ENCODE measurements around the gene MPST. TPM values are rescaled to one million over a fixed set of nuclear protein-coding genes. Genes with fewer than 3 reads are reported as not detected.
"Not testable (repeated sequence)": the region's sequence is repeated elsewhere in the genome, so short reads cannot be mapped to it uniquely, and the experiment has no call there.

MPST gene
- total RNA-seq, 1 donor: 20.7 TPM

DNA sequence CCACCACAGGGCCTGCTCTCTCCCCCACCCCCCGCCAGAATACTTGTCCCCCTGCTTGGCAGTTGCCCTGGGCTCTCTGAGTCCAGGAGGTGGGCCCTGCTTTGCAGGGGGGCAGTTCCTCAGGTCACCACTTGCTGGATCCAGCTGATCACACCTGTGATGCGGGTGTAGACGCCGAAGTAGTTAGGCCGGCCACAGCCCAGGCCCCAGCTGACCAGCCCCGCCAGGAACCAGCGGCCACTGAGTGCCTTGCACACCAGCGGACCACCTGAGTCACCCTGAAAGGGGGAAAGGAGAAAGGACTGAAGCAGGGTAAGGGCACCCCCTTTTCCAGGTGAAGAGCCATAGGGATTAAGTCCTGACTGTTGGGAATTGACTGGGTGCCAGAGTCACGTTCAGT is 46.4 kb downstream of the MPST start:
- H3K4me1 ChIP-seq (ENCODE audit: insufficient read depth, low read length): no peaks in the 10 kb centered on the region
- no peak overlapping the region for H3K4me3 ChIP-seq (ENCODE audit: low read length)
- peaks cover 9% of the 10 kb centered on the region for H3K27me3 ChIP-seq (ENCODE audit: insufficient read depth, low read length)
- no peaks in the 10 kb centered on the region for H3K9me3 ChIP-seq (ENCODE audit: low read depth, low read length)

DNA sequence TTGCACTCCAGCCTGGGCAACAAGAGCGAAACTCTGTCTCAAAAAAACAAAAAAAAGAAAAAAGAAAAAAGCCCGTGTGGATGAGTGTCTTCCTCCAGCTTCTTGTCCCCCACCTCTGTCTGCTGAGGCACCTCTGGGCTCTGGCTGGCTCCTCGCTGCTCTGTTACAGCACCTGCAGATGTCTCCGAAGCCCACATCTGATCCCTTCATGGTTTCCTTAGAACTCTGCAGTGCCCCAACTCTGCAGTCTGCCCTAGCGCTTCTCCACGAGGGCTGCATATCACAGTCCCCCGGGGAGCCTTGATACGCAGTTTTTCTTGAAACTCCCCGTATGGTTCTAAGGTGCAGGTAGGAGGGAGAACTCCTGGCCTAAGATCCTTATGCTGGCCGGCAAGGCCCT is 47.9 kb downstream of the MPST start:
- Histone ChIP-seq H3K9me3 (ENCODE audit: low read depth, low read length) (no peaks in the 10 kb centered on the region), H3K4me1 (ENCODE audit: insufficient read depth, low read length) (no peaks in the 10 kb centered on the region), H3K27me3 (ENCODE audit: insufficient read depth, low read length) (peaks cover 9% of the 10 kb centered on the region), H3K4me3 (ENCODE audit: low read length) (no peak overlapping the region)

DNA sequence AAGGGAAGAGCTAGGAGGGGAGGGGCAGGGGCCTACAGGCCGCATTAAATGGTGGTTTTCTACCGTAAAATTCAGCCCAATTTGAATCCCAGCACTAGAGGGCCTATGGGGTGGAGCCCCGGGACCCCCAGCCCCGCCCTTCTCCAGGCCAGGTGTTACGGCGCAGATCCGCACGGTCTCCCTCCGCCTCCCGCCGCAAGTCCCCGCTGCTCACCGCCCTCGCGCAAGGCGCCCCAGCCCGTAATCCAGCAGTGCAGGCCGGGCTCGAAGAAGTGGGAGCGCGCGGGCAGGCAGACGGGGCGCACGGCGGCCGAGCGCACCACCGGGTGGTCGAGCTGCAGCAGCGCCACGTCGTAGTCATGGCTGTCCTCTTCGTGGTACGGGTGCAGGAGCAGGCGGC is 49.3 kb downstream of the MPST start:
- H3K4me1 ChIP-seq (ENCODE audit: insufficient read depth, low read length): no peaks in the 10 kb centered on the region
- peaks cover 9% of the 10 kb centered on the region for H3K27me3 ChIP-seq (ENCODE audit: insufficient read depth, low read length)
- H3K9me3 ChIP-seq (ENCODE audit: low read depth, low read length): no peaks in the 10 kb centered on the region
- no peak overlapping the region for H3K4me3 ChIP-seq (ENCODE audit: low read length)

DNA sequence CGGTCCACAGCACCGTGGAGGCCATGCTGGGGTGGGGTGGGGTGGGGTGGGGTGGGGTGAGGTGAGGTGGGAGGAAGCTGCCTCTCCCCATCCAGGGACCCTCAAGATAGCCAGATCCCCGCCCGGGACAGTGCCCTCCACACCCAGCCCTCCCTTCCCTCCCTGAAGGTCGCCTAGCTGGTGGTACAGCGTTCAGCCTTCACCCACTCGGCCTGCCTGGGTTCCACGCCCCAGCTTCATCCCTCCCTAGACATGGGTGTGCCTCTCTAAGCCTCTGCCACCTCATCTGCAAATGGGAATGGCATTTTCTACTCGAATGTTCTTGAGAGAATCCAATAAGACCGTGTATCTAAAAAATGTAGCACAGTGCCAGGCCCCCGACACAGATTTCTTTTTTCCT is 49.8 kb downstream of the MPST start:
- no peaks in the 10 kb centered on the region for H3K4me1 ChIP-seq (ENCODE audit: insufficient read depth, low read length)
- peaks cover 9% of the 10 kb centered on the region for H3K27me3 ChIP-seq (ENCODE audit: insufficient read depth, low read length)
- no peaks in the 10 kb centered on the region for H3K9me3 ChIP-seq (ENCODE audit: low read depth, low read length)
- H3K4me3 ChIP-seq (ENCODE audit: low read length): no peak overlapping the region

DNA sequence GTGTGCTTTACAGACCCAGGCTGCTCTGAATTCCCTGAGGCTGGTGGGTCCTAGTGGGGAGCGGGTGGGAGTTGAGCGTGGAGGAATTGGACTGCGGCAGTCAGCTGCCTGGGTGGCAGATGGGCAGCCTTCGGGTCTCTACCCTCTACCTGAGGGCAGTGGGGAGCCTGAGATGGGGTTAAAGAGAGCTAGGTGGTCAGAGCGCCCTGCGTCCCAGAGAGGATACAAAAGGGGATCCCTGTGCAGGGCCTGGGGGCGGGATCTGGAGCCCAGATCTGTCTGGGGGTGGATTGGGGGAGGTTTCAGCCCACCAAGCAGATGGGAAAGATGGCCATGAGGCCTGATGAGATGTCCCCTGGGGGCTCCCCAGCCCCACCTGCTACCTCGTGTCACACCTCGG is 50.2 kb downstream of the MPST start:
- peaks cover 9% of the 10 kb centered on the region for H3K27me3 ChIP-seq (ENCODE audit: insufficient read depth, low read length)
- no peak overlapping the region for H3K4me3 ChIP-seq (ENCODE audit: low read length)
- H3K4me1 ChIP-seq (ENCODE audit: insufficient read depth, low read length): no peaks in the 10 kb centered on the region
- H3K9me3 ChIP-seq (ENCODE audit: low read depth, low read length): no peaks in the 10 kb centered on the region

DNA sequence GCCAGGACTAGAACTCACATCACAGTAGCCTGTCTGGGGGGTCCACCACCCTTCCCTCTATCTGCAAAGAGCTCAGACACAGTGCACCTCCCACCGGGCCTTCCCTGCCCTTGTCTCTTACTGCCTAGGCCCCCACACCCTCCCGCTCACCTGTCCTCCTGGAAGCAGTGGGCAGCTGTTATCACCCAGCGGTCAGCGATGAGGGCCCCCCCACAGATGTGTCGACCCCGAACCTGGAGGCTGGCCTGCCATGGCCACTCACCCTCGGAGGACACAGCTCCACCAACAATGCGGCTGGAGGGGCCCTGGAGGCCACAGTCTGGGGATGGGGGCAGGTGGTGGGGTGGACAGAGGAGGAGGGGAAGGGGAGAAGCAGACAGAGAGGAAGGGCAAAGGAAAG is 50.8 kb downstream of the MPST start:
- Histone ChIP-seq H3K27me3 (ENCODE audit: insufficient read depth, low read length) (peaks cover 9% of the 10 kb centered on the region), H3K4me3 (ENCODE audit: low read length) (no peak overlapping the region), H3K4me1 (ENCODE audit: insufficient read depth, low read length) (no peaks in the 10 kb centered on the region), H3K9me3 (ENCODE audit: low read depth, low read length) (no peaks in the 10 kb centered on the region)

DNA sequence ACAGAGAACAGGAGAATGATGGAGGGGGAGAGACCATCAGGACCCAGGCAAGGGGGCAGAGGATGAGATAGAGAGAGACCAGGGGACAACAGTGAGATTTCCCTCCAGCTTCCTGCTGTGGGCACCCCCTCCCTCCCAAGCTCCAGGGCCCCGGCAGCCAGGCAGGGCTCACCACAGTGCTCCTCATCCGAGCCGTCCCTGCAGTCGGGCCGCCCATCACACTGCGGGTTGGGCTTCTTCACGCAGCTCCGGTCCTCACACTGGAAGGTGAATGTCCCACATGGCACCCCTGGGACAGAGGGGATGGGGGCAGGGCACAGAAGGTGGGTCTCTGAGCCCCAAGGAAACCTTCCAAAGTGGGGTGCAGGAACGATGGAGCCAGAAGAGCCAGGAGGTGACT is 51.2 kb downstream of the MPST start:
- peaks cover 9% of the 10 kb centered on the region for H3K27me3 ChIP-seq (ENCODE audit: insufficient read depth, low read length)
- no peaks in the 10 kb centered on the region for H3K9me3 ChIP-seq (ENCODE audit: low read depth, low read length)
- no peaks in the 10 kb centered on the region for H3K4me1 ChIP-seq (ENCODE audit: insufficient read depth, low read length)
- no peak overlapping the region for H3K4me3 ChIP-seq (ENCODE audit: low read length)

DNA sequence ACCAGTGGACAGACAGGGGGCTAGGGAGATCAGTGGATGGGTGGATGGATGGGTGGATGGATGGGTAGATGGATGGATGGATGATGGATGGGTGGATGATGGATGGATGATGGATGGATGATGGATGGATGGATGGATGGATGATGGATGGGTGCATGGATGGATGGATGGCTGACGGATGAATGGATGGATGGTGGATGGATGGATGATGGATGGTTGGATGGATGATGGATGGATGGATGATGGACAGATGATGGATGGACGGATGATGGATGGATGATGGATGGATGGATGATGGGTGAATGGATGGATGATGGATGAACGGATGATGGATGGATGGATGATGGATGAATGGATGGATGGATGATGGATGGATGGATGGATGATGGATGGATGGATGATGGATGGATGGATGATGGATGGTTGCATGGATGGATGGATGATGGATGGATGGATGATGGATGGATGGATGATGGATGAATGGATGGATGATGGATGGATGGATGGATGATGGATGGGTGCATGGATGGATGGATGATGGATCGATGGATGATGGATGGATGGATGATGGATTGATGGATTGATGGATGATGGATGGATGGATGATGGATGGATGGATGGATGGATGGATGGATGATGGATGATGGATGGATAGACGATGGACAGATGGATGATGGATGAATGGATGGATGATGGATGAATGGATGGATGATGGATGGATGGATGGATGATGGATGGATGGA is 52.5 kb downstream of the MPST start:
- H3K4me3 ChIP-seq (ENCODE audit: low read length); H3K9me3 ChIP-seq (ENCODE audit: low read depth, low read length); H3K4me1 ChIP-seq (ENCODE audit: insufficient read depth, low read length); H3K27me3 ChIP-seq (ENCODE audit: insufficient read depth, low read length): not testable (repeated sequence)

DNA sequence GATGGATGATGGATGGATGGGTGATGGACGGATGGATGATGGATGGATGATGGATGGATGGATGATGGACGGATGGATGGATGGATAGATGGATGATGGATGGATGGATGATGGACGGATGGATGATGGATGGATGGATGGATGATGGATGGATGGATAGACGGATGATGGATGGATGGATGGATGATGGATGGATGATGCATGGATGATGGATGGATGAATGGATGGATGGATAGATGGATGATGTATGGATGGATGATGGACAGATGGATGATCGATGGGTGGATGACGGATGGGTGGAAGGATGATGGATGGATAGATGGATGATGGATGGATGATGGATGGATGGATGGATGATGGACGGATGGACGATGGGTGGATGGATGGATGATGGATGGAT is 53.1 kb downstream of the MPST start:
- peaks cover 9% of the 10 kb centered on the region for H3K27me3 ChIP-seq (ENCODE audit: insufficient read depth, low read length)
- no peak overlapping the region for H3K4me3 ChIP-seq (ENCODE audit: low read length)
- no peaks in the 10 kb centered on the region for H3K4me1 ChIP-seq (ENCODE audit: insufficient read depth, low read length)
- no peaks in the 10 kb centered on the region for H3K9me3 ChIP-seq (ENCODE audit: low read depth, low read length)

DNA sequence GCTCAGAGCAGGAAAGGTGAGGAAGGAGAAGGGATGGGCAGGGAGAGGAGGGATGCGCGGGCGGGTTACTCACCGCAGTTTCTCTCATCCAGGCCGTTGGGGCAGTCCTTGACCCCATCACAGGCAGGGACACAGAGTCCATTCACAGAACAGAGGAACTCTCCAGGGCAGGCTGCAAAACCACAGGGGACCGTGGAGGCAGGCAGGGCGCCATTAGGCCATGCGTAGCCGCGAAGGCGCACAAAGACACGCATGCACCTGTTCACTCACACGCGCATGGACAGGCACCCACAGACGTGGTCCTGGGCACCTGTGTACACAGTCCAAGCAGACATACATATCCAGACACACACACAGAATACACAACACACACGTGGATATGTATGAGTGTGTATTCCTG is 55.0 kb downstream of the MPST start:
- H3K4me1 ChIP-seq (ENCODE audit: insufficient read depth, low read length): peaks cover 18% of the 10 kb centered on the region
- no peak overlapping the region for H3K4me3 ChIP-seq (ENCODE audit: low read length)
- no peaks in the 10 kb centered on the region for H3K9me3 ChIP-seq (ENCODE audit: low read depth, low read length)
- H3K27me3 ChIP-seq (ENCODE audit: insufficient read depth, low read length): peaks cover 2% of the 10 kb centered on the region

DNA sequence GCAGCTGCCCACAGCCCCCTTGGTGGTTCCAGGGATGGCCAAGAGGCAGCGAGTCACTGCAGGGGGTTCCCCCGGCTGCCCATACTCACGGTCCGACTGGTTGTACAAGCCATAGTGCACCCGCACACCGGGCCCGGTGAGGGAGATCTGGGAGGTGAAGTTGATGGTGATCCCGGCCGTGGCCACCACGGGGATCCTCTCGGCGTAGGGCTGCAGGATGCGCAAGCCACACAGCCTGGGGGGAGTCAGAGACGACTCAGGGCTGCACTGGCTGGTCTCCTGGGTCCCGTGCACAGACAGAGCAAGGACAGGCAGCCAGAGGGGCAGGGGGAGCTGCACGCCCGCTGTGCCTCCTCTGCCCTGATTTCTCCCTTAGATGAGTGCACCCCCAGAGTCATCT is 55.5 kb downstream of the MPST start:
- Histone ChIP-seq H3K27me3 (ENCODE audit: insufficient read depth, low read length) (peaks cover 2% of the 10 kb centered on the region), H3K9me3 (ENCODE audit: low read depth, low read length) (no peaks in the 10 kb centered on the region), H3K4me1 (ENCODE audit: insufficient read depth, low read length) (peaks cover 23% of the 10 kb centered on the region), H3K4me3 (ENCODE audit: low read length) (no peak overlapping the region)

DNA sequence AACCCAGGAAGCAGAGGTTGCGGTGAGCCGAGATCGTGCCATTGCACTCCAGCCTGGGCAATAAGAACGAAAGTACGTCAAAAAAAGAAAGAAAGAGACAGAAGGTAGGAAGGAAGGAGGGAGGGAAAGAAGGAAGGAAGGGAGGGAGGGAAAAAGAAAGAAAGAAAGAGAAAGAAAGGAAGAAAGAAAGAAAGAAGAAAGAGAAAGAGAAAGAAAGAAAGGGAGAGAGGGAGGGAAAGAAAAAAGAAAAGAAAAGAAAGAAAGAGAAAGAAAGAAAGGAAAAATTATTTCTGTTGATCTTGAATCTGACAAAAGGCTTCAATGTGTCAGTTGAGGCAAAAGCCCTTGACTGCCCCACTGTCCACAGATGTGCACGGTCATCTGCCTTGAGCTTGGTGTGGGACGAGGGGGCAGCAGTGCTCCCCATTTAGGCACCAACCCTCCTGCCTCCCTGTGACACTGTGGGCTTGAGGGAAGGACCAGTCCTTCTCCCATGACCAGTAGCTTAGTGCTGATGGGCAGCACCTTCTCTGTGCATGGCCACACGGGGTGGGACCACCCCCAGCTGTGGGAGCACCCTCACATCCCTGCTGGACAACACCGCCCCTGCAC is 56.4 kb downstream of the MPST start:
- Histone ChIP-seq H3K4me3 (ENCODE audit: low read length) (no peak overlapping the region), H3K9me3 (ENCODE audit: low read depth, low read length) (no peaks in the 10 kb centered on the region)

DNA sequence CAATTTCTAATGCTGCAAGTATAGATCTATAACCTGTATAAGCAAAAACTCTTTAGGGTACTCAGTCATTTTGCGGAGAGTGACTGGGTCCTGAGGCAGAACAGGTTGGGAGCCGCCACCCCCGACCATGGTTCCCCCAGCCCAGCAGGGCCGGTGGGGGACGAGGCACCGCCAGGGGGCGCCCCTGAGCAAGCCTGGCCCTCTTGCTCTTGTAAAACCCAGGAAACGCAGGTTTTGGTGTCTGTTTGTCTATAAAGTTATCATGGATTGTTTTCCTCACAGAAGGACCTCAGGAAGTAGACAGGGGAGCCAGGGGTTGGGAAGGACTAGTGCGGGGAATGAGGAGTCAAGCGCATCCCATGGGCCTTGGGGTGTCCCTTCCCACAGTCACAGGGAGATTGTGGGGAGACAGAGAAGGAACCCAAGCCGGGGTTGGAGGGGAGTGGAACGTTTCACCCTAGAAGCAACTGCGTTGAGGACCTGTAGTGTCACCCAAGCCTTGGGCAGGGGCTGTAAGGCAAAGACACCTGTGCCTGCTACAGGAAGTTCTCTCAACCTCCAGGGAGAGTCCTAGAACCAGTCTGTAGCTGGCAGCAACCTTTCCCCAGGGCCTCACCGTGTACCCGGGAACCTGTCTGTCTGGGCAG is 58.4 kb downstream of the MPST start:
- Histone ChIP-seq H3K4me1 (ENCODE audit: insufficient read depth, low read length) (peaks cover 31% of the 10 kb centered on the region), H3K4me3 (ENCODE audit: low read length) (no peak overlapping the region), H3K27me3 (ENCODE audit: insufficient read depth, low read length) (no peaks in the 10 kb centered on the region), H3K9me3 (ENCODE audit: low read depth, low read length) (no peaks in the 10 kb centered on the region)

More for the DNA sequence above, 56.4 kb downstream of the MPST start:
- peaks cover 31% of the 10 kb centered on the region for H3K4me1 ChIP-seq (ENCODE audit: insufficient read depth, low read length)
- H3K27me3 ChIP-seq (ENCODE audit: insufficient read depth, low read length): no peaks in the 10 kb centered on the region

DNA sequence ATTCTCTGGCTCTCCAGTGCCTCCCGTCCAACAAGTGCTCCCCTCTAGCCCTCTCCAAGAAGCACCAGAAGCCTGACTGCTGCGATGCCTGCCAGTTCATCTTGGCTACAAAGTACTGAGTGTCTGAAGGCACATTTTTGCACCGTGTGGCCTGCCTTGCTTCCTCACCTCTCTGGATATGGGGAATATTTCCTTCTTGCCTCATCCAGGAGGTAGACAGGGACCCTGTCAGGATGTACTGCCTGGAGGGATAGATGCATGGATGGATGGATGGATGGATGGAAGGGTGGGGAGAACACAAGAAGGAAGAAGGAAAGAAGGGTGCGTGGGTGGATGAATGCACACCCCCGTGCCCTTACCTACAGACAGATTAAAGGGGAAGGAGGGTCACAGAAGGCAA is 59.6 kb downstream of the MPST start:
- Histone ChIP-seq H3K4me1 (ENCODE audit: insufficient read depth, low read length) (peaks cover 31% of the 10 kb centered on the region), H3K4me3 (ENCODE audit: low read length) (no peak overlapping the region), H3K27me3 (ENCODE audit: insufficient read depth, low read length) (no peaks in the 10 kb centered on the region)

More for the DNA sequence above, 59.6 kb downstream of the MPST start:
- no peaks in the 10 kb centered on the region for H3K9me3 ChIP-seq (ENCODE audit: low read depth, low read length)
